ENCODE results near the gene FARP2.
"Not testable (repeated sequence)": the region's sequence is repeated elsewhere in the genome, so short reads cannot be mapped to it uniquely, and the experiment has no call there.

The FARP2 gene

DNA sequence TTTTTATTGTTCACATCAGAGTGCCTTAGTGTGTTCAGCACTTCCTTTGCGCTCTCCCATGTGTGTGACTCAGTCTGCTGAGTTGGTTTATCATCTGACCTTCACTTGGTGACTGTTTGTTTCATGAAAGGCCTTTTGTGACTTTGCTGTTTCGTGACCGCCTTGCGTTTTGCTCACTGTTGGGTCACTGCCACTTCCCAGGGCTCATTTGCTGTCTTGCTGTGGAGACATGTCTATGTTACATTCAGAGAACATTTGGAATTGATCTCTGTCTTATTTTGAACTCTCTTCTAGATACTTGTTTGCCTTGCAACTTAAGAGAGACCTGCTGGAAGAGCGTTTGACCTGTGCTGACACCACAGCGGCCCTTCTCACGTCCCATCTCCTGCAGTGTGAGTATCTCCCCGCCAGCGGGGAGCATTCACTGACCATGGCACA, 54.7 kb downstream of the FARP2 start:
- no peak overlapping the region for H4K91ac ChIP-seq (ENCODE audit: low read depth, low read length, poor library complexity)
- H3K9me3 ChIP-seq (replicated peaks in 1 of 2; ENCODE audit: control insufficient read depth in 2 of 2, insufficient read depth in 1 of 2, low read depth in 1 of 2, low read length in 2 of 2), result no peaks in the 10 kb centered on the region
- no peak overlapping the region for H3K23ac ChIP-seq (ENCODE audit: low read depth, low read length, poor library complexity)
- H3K4me1 ChIP-seq (ENCODE audit: control insufficient read depth in 2 of 2, insufficient read depth in 1 of 2, low read depth in 1 of 2, low read length in 2 of 2), result no peaks in the 10 kb centered on the region
- no CpG with 5 or more reads among the region's 9 CpGs for WGBS, 2 donors (ENCODE audit: extremely low coverage in 2 of 2, insufficient read length in 2 of 2, insufficient replicate concordance in 1 of 2)
- H2BK5ac ChIP-seq (ENCODE audit: low read length), result no peak overlapping the region
- no peak overlapping the region for H3K9ac ChIP-seq (ENCODE audit: low read depth, low read length, poor library complexity)
- no peak overlapping the region for H4K8ac ChIP-seq (ENCODE audit: low read depth, low read length)
- no peak overlapping the region for H3K27ac ChIP-seq (replicated peaks; ENCODE audit: low read length)
- no peak overlapping the region for H2BK15ac ChIP-seq (ENCODE audit: low read length)
- no peak overlapping the region for H2BK12ac ChIP-seq (ENCODE audit: low read length)
- peaks cover 26 to 68% of the 10 kb centered on the region in 2 donors for H3K36me3 ChIP-seq (replicated peaks in 1 of 2; ENCODE audit: control insufficient read depth in 2 of 2, insufficient read depth in 2 of 2, low read length in 2 of 2)
- no peak for DNase-seq (ENCODE audit: low spot score)
- no peak overlapping the region for H2AFZ ChIP-seq (ENCODE audit: low read length)
- H3K79me1 ChIP-seq (ENCODE audit: low read depth, low read length), result no peaks in the 10 kb centered on the region
- no peak overlapping the region for H3K14ac ChIP-seq (ENCODE audit: low read length)
- no peak overlapping the region for H3K4ac ChIP-seq (ENCODE audit: low read length)
- H3K4me2 ChIP-seq (ENCODE audit: insufficient read depth, low read length, poor library complexity, severe bottlenecking), result no peak overlapping the region
- no peak overlapping the region for H2AK5ac ChIP-seq (ENCODE audit: low read depth, low read length)
- no peak overlapping the region for H2BK120ac ChIP-seq (ENCODE audit: low read depth, low read length)
- no peaks in the 10 kb centered on the region for H3K27me3 ChIP-seq (ENCODE audit: control insufficient read depth in 3 of 3, insufficient read depth in 3 of 3, low read depth in 1 of 3, low read length in 3 of 3)
- H3K4me3 ChIP-seq (ENCODE audit: low read length in 2 of 2), result no peak overlapping the region
- H3K18ac ChIP-seq (ENCODE audit: low read length), result no peak overlapping the region

DNA sequence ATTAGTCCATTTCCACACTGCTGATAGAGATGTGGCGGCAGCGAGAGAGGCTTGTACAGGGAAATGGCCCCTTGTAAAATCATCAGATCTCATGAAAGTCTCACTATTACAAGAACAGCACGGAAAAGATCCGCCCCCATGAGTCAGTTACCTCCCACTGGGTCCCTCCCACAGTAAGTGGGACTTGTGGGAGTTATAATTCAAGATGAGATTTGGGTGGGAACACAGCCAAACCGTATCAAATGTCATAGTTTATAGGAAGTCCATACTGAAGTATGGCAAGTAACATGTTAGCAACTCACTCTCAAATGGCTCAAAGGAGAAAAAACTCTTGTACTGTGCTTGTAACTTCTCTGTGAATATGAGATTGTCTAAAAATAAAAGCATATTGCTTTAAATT, 56.1 kb downstream of the FARP2 start:
- H2BK120ac ChIP-seq (ENCODE audit: low read depth, low read length), result no peak overlapping the region
- H3K36me3 ChIP-seq (replicated peaks in 1 of 2; ENCODE audit: control insufficient read depth in 2 of 2, insufficient read depth in 2 of 2, low read length in 2 of 2), result peaks cover 29 to 73% of the 10 kb centered on the region in 2 donors

DNA sequence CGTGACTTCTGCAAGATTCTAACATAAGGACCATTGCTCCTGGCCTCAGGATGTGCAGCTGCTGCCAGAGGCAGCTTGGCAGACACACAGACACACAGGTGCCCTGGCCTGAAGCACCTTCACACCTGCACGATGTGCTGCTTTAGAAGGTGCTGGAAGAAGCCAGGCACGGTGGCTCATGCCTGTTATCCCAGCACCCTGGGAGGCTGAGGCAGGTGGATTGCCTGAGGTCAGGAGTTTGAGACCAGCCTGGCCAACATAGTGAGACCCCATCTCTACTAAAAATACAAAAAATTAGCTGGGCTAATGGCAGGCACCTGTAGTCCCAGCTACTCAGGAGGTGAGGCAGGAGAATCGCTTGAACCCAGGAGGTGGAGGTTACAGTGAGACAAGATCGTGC, 57.4 kb downstream of the FARP2 start:
- H3K14ac ChIP-seq (ENCODE audit: low read length); H2BK12ac ChIP-seq (ENCODE audit: low read length); H2AFZ ChIP-seq (ENCODE audit: low read length); H2BK5ac ChIP-seq (ENCODE audit: low read length); H3K4ac ChIP-seq (ENCODE audit: low read length); H2BK120ac ChIP-seq (ENCODE audit: low read depth, low read length); H3K27ac ChIP-seq (replicated peaks; ENCODE audit: low read length); H3K23ac ChIP-seq (ENCODE audit: low read depth, low read length, poor library complexity); H2AK5ac ChIP-seq (ENCODE audit: low read depth, low read length); H2BK15ac ChIP-seq (ENCODE audit: low read length); H4K91ac ChIP-seq (ENCODE audit: low read depth, low read length, poor library complexity); H3K4me1 ChIP-seq (ENCODE audit: control insufficient read depth in 2 of 2, insufficient read depth in 1 of 2, low read depth in 1 of 2, low read length in 2 of 2); DNase-seq (ENCODE audit: low spot score); H3K4me3 ChIP-seq (ENCODE audit: low read length in 2 of 2); H3K79me1 ChIP-seq (ENCODE audit: low read depth, low read length); H4K8ac ChIP-seq (ENCODE audit: low read depth, low read length); H3K4me2 ChIP-seq (ENCODE audit: insufficient read depth, low read length, poor library complexity, severe bottlenecking); H3K18ac ChIP-seq (ENCODE audit: low read length); H3K27me3 ChIP-seq (ENCODE audit: control insufficient read depth in 3 of 3, insufficient read depth in 3 of 3, low read depth in 1 of 3, low read length in 3 of 3); H3K9me3 ChIP-seq (replicated peaks in 1 of 2; ENCODE audit: control insufficient read depth in 2 of 2, insufficient read depth in 1 of 2, low read depth in 1 of 2, low read length in 2 of 2): not testable (repeated sequence)
- Histone ChIP-seq H3K36me3 (replicated peaks in 1 of 2; ENCODE audit: control insufficient read depth in 2 of 2, insufficient read depth in 2 of 2, low read length in 2 of 2) (peaks cover 31 to 78% of the 10 kb centered on the region in 2 donors), H3K9ac (ENCODE audit: low read depth, low read length, poor library complexity) (peak overlapping the region; percentile 50)
- no CpG with 5 or more reads among the region's 5 CpGs for WGBS, 2 donors (ENCODE audit: extremely low coverage in 2 of 2, insufficient read length in 2 of 2, insufficient replicate concordance in 1 of 2)

More for the DNA sequence above, 56.1 kb downstream of the FARP2 start:
- no CpG with 5 or more reads among the region's 5 CpGs for WGBS, 2 donors (ENCODE audit: extremely low coverage in 2 of 2, insufficient read length in 2 of 2, insufficient replicate concordance in 1 of 2)
- Histone ChIP-seq H2BK5ac (ENCODE audit: low read length) (no peak overlapping the region), H3K23ac (ENCODE audit: low read depth, low read length, poor library complexity) (no peak overlapping the region), H3K18ac (ENCODE audit: low read length) (no peak overlapping the region), H3K4ac (ENCODE audit: low read length) (no peak overlapping the region), H4K8ac (ENCODE audit: low read depth, low read length) (no peak overlapping the region), H4K91ac (ENCODE audit: low read depth, low read length, poor library complexity) (no peak overlapping the region), H3K79me1 (ENCODE audit: low read depth, low read length) (no peaks in the 10 kb centered on the region), H3K4me3 (ENCODE audit: low read length in 2 of 2) (no peak overlapping the region), H3K14ac (ENCODE audit: low read length) (no peak overlapping the region), H2BK12ac (ENCODE audit: low read length) (no peak overlapping the region), H3K27me3 (ENCODE audit: control insufficient read depth in 3 of 3, insufficient read depth in 3 of 3, low read depth in 1 of 3, low read length in 3 of 3) (no peaks in the 10 kb centered on the region), H3K9ac (ENCODE audit: low read depth, low read length, poor library complexity) (no peak overlapping the region), H3K4me2 (ENCODE audit: insufficient read depth, low read length, poor library complexity, severe bottlenecking) (no peak overlapping the region), H2AK5ac (ENCODE audit: low read depth, low read length) (no peak overlapping the region), H2BK15ac (ENCODE audit: low read length) (no peak overlapping the region), H3K27ac (replicated peaks; ENCODE audit: low read length) (no peak overlapping the region), H3K4me1 (ENCODE audit: control insufficient read depth in 2 of 2, insufficient read depth in 1 of 2, low read depth in 1 of 2, low read length in 2 of 2) (no peaks in the 10 kb centered on the region), H3K9me3 (replicated peaks in 1 of 2; ENCODE audit: control insufficient read depth in 2 of 2, insufficient read depth in 1 of 2, low read depth in 1 of 2, low read length in 2 of 2) (no peaks in the 10 kb centered on the region), H2AFZ (ENCODE audit: low read length) (no peak overlapping the region)
- DNase-seq (ENCODE audit: low spot score), result no peak

DNA sequence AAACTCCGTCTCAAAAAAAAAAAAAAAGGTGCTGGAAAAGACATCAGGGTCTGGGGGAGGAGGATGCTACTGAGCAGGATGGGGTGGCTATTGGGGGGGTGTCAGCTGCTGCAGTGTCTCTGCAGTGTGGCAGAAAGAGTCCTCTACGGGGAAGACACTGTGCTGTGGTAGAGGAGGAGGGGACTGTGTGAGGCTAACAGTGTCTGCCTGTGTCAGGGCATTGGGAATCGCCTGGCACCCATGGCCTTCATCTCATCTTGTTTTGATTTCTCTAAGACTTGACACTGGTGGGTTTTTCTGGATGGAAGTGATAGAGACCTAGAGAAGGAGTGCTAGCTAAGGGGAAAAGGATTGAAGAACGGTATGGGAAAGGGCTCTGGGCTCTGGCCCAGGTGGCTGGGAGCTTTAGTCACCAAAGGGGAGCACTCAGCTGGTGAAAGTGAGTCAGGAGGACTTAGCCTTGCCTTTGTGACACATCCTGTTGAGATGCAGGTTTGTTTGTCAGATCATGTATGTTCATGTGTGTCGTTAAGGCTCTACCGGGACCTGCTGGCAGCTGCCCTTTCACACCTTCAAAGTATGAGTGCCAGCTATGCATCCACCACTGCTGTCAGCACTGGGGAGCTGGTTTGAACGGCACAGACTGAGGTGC, 58.0 kb downstream of the FARP2 start:
- H2AK5ac ChIP-seq (ENCODE audit: low read depth, low read length), result no peak overlapping the region
- H3K18ac ChIP-seq (ENCODE audit: low read length), result no peak overlapping the region
- H2BK12ac ChIP-seq (ENCODE audit: low read length), result no peak overlapping the region
- H3K4me1 ChIP-seq (ENCODE audit: control insufficient read depth in 2 of 2, insufficient read depth in 1 of 2, low read depth in 1 of 2, low read length in 2 of 2), result no peaks in the 10 kb centered on the region
- H2BK15ac ChIP-seq (ENCODE audit: low read length), result no peak overlapping the region
- DNase-seq (ENCODE audit: low spot score), result no peak
- no peak overlapping the region for H2BK120ac ChIP-seq (ENCODE audit: low read depth, low read length)
- H3K27me3 ChIP-seq (ENCODE audit: control insufficient read depth in 3 of 3, insufficient read depth in 3 of 3, low read depth in 1 of 3, low read length in 3 of 3), result no peaks in the 10 kb centered on the region
- no CpG with 5 or more reads among the region's 7 CpGs for WGBS, 2 donors (ENCODE audit: extremely low coverage in 2 of 2, insufficient read length in 2 of 2, insufficient replicate concordance in 1 of 2)
- no peak overlapping the region for H3K4me3 ChIP-seq (ENCODE audit: low read length in 2 of 2)
- no peak overlapping the region for H3K23ac ChIP-seq (ENCODE audit: low read depth, low read length, poor library complexity)
- no peak overlapping the region for H4K91ac ChIP-seq (ENCODE audit: low read depth, low read length, poor library complexity)
- H3K9ac ChIP-seq (ENCODE audit: low read depth, low read length, poor library complexity), result peak overlapping the region; percentile 24
- no peak overlapping the region for H4K8ac ChIP-seq (ENCODE audit: low read depth, low read length)
- H3K14ac ChIP-seq (ENCODE audit: low read length), result no peak overlapping the region
- H3K36me3 ChIP-seq (replicated peaks in 1 of 2; ENCODE audit: control insufficient read depth in 2 of 2, insufficient read depth in 2 of 2, low read length in 2 of 2), result peaks cover 31 to 81% of the 10 kb centered on the region in 2 donors
- H3K4me2 ChIP-seq (ENCODE audit: insufficient read depth, low read length, poor library complexity, severe bottlenecking), result no peak overlapping the region
- no peak overlapping the region for H2BK5ac ChIP-seq (ENCODE audit: low read length)
- H3K4ac ChIP-seq (ENCODE audit: low read length), result no peak overlapping the region
- H3K27ac ChIP-seq (replicated peaks; ENCODE audit: low read length), result no peak overlapping the region
- no peaks in the 10 kb centered on the region for H3K9me3 ChIP-seq (replicated peaks in 1 of 2; ENCODE audit: control insufficient read depth in 2 of 2, insufficient read depth in 1 of 2, low read depth in 1 of 2, low read length in 2 of 2)
- no peaks in the 10 kb centered on the region for H3K79me1 ChIP-seq (ENCODE audit: low read depth, low read length)
- no peak overlapping the region for H2AFZ ChIP-seq (ENCODE audit: low read length)
